ENCODE measurements around the gene EPB41L5. TPM values are rescaled to one million over a fixed set of nuclear protein-coding genes. Genes with fewer than 3 reads are reported as not detected.
"Not testable (repeated sequence)": the region's sequence is repeated elsewhere in the genome, so short reads cannot be mapped to it uniquely, and the experiment has no call there.

EPB41L5 gene
- total RNA-seq, 2 donors from 2014 or later, result 9.3 to 13.1 TPM

DNA sequence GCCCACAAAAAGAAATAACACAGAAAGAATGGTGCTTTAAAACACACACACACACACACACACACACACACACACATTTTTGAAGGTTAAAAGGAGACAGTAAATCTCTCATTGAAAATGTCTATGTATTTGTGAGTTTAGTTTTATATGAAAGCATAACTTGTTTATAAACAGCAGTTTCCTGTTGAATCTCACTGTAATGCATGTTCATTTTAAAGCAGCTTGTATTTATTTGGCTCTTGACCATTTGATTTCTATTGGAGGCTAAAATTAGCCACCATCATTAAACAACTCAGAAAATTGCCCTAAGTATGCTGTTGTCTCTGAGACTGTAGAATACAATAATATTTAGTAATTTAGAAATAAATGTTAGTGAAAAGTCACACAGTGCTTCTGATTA is 115.3 kb downstream of the EPB41L5 start:
- no peak for DNase-seq
- intact Hi-C loops (cut with DNase I), result no loop called here
- no peak for ATAC-seq

DNA sequence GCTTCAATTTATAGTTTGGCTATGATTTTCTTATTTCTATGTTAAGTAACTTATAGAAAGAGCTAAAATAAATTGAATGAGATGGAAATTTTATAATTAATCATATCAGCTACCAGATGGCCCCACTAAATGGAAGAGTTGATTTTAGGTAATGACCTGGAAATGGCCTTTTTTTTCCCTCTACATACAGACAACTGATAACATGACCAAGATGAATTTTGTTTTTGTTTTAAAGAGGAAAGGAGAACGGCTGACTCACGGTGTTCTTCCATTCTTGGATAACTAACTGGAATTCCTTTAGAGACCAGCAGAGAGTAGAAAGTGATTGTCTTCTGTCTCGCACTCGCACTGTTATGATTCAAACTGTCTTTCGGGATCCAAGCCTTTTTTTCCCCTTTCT is 119.3 kb downstream of the EPB41L5 start:
- no peak for ATAC-seq
- intact Hi-C loops (cut with DNase I), result no loop called here
- DNase-seq, result no peak

- DNase-seq, result no peak
- intact Hi-C loops (cut with DNase I), result no loop called here
- ATAC-seq, result no peak
These were observed 119.8 kb downstream of the EPB41L5 start for GRCh38 chr2:120132691-120133090.

DNA sequence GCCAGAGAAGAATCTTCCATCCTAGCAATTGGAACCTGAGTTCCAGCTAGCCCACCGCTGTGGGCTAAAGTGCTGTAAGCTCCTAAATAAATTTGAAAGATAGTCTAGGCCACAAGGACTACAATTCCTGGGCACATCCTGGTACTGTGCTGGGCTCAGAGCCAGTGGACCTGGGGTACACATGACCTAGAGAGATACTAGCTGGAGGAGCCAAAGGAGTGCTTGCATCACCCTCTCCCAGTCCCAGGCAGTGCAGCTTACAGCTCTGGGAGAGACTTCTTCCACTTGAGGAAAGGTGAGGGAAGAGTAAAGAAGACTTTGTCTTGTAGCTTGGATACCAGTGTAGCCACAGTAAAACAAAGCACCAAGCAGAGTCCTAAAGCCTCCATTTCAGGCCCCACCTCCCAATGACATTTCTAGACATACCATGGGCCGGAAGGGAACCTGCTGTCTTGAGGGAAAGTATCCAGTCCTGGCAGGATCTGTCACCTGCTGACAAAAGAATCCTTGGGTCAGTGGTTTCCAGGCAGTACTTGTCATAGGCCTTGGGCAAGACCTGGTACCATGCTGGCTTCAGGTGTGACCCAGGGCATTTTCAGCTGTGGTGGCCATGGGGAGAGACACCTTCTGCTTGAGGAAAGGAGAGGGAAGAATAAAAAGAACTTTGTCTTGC is 120.8 kb downstream of the EPB41L5 start:
- ATAC-seq (no peak), DNase-seq (no peak)
- intact Hi-C loops (cut with DNase I), result no loop called here

DNA sequence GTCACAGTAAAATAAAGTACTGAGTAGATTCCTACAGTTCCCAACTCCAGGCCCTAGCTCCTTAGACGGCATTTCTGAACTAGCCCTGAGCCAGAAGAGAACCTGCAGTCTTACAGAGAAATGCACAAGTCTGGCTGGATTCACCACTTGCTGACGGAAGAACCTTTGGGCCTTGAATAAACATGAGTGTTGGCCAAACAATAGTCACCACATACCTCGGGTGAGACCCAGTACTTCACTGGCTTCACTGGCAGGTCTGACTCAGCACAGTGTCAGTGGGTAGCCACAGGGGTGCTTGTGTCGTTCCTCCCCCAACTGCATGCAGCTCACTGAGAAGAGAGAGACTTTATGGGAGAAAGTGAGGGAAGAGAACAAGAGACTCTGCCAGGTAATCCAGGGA is 121.4 kb downstream of the EPB41L5 start:
- intact Hi-C loops (cut with DNase I), result no loop called here
- DNase-seq, result no peak
- no peak for ATAC-seq

DNA sequence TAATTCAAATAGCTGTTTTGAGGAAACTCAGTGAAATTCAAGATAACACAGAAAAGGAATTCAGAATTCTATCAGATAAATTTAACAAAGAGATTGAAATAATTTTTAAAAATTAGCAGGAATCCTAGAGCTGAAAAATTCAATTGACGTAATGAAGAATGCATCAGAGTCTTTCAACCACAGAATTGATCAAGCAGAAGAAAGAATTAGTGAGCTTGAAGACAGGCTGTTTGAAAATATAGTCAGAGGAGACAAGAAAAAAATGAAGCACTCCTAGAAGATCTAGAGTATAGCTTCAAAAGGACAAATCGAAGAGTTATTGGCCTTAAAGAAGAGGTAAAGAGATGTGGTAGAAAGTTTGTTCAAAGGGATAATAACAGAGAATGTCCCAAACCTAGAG is 122.1 kb downstream of the EPB41L5 start:
- DNase-seq; intact Hi-C loops (cut with DNase I); ATAC-seq: not testable (repeated sequence)

- DNase-seq, result no peak
- ATAC-seq, result no peak
- intact Hi-C loops (cut with DNase I), result no loop called here
These were observed 128.0 kb downstream of the EPB41L5 start for GRCh38 chr2:120140866-120141265.

GRCh38 chr2:120141300-120142069 is 128.6 kb downstream of the EPB41L5 start:
- no peak for DNase-seq
- intact Hi-C loops (cut with DNase I), result no loop called here
- no peak for ATAC-seq

- ATAC-seq (no peak), DNase-seq (no peak)
- intact Hi-C loops (cut with DNase I), result no loop called here
These were observed 129.8 kb downstream of the EPB41L5 start for GRCh38 chr2:120142528-120143219.

GRCh38 chr2:120148229-120148628 is 135.4 kb downstream of the EPB41L5 start:
- DNase-seq (no peak), ATAC-seq (no peak)
- intact Hi-C loops (cut with DNase I), result no loop called here

DNA sequence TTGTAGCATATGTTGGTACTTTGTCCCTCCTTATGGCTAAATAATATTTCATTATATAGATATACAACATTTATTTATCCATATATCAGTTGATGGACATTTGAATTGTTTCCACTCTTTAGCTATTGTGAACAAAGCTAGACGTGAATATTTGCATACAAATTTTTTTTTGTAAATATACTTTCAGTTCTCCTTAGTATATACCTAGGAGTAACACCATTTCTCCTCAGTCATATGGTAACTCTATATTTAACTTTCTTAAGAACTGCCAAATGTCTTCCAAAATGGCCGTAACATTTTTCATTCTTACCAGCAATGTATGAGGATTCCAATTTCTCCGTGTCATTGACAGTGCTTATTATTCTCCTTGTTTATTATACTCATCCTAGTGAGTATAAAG is 135.8 kb downstream of the EPB41L5 start:
- DNase-seq (no peak), ATAC-seq (no peak)
- intact Hi-C loops (cut with DNase I), result no loop called here

- intact Hi-C loops (cut with DNase I), result no loop called here
- ATAC-seq (no peak), DNase-seq (no peak)
These were observed 136.5 kb downstream of the EPB41L5 start for GRCh38 chr2:120149406-120149805.

GRCh38 chr2:120150040-120150482 is 137.2 kb downstream of the EPB41L5 start:
- DNase-seq, result no peak
- intact Hi-C loops (cut with DNase I), result no loop called here
- no peak for ATAC-seq

DNA sequence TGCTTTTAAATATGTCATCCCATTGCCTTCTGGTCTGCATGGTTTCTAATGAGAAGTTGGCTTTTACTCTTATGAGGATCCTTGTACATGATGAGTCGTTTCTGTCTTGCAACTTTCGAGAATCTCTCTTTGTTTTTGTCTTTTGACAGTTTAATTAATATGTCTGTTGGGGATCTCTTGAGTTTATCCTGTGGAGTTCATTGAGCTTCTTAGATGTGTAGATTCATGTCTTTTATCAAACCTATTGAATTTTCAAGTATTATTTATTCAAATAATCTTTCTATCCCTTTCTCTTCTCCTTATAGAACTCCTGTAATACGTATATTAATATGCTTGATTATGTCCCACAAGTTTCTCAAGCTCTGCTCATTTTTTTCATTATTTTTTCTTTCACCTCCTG is 142.4 kb downstream of the EPB41L5 start:
- ATAC-seq, result no peak
- intact Hi-C loops (cut with DNase I), result no loop called here

DNA sequence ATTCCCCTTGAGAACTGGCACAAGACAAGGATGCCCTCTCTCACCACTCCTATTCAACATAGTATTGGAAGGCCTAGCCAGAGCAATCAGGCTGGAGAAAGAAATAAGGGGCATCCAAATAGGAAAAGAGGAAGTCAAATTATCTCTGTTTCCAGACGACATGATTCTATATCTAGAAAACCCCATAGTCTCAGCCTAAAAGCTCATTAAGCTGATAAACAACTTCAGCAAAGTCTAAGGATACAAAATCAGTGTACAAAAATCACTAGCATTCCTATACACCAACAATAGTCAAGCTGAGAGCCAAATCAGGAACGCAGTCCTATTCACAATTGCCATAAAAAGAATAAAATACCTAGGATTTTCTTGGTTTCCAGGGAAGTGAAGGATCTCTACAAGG is 145.8 kb downstream of the EPB41L5 start:
- intact Hi-C loops (cut with DNase I); ATAC-seq; DNase-seq: not testable (repeated sequence)

More for the DNA sequence above, 142.4 kb downstream of the EPB41L5 start:
- DNase-seq, result no peak

- intact Hi-C loops (cut with DNase I), result no loop called here
- no peak for ATAC-seq
- DNase-seq, result no peak
These were observed 148.3 kb downstream of the EPB41L5 start for GRCh38 chr2:120161190-120161589.

GRCh38 chr2:120162716-120163115 is 149.8 kb downstream of the EPB41L5 start:
- intact Hi-C loops (cut with DNase I), result no loop called here
- no peak for DNase-seq
- no peak for ATAC-seq

DNA sequence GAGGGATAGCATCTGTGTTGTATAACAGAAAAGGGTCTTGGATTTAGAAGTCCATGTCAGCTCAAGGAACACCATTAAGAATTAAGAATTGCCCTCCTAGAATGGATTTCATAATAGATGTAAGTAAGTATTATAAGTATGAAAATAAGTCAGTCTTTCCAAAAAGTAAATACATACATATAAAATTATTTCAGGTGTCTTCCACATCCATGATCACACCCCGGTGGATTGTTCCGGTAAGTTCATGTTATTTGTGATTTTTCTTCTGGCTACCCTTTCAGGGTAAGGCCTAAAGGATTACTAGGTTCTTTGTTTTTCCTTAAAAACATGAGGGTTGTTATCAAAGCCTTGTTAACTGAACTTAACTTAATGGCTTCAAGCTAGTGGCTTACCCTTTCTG is 154.4 kb downstream of the EPB41L5 start:
- DNase-seq, result no peak
- no peak for ATAC-seq
- intact Hi-C loops (cut with DNase I), result no loop called here

GRCh38 chr2:120169020-120169419 is 156.1 kb downstream of the EPB41L5 start:
- DNase-seq (no peak), ATAC-seq (no peak)
- intact Hi-C loops (cut with DNase I), result no loop called here

- ATAC-seq (peak; percentile 17 to 51), DNase-seq (no peak)
- intact Hi-C loops (cut with DNase I), result loop anchor here in 1 of 2 donors (5.0 to 10.0 kb wide), 4 partner anchors 60 to 533 kb away; no protein-coding TSS in a partner anchor
These were observed 162.2 kb downstream of the EPB41L5 start for GRCh38 chr2:120174963-120175581.

Measured in left cardiac atrium (tissue), 4 donors.